Skin epidermis (tissue), 12 donors: ENCODE results near the gene SHROOM3.
A peak's percentile ranks its signal among the peaks of the same experiment; 100 is the strongest.
"Not testable (repeated sequence)": the region's sequence is repeated elsewhere in the genome, so short reads cannot be mapped to it uniquely, and the experiment has no call there.

Experiments used
- H3K27ac ChIP-seq, 21 experiments: fragments of 200-600 bp; sonication (generic) in 11 of 21; one replicate each; pipeline ENCODE4 v1.5.0; 2020; ENCODE audit warnings: mild to moderate bottlenecking in 3 of 21, inconsistent platforms in 2 of 21, moderate library complexity in 2 of 21
- H3K4me3 ChIP-seq, 7 experiments: fragments of 200-600 bp; sonication (generic) in 2 of 7; one replicate each; pipeline ENCODE4 v1.5.0; 2020; ENCODE audit warnings: inconsistent platforms in 2 of 7, mild to moderate bottlenecking in 2 of 7, moderate library complexity in 1 of 7

The SHROOM3 gene

GRCh38 chr4:76434901-76435527 lies at the start of gene SHROOM3:
Gene SHROOM3, plus strand, starts transcription at chr4:76435229. Its CDS starts 824 bp downstream, at chr4:76436053.
- Histone ChIP-seq H3K4me3 (peak within 1 kb of the TSS in 1 of 7 experiments; percentile 10), H3K27ac (peak within 1 kb of the TSS in 5 of 21 experiments; percentile 6 to 30 (median 22))

- Histone ChIP-seq H3K27ac (no peak overlapping the region), H3K4me3 (no peak overlapping the region)
Measured at GRCh38 chr4:76385974-76386373, 49.1 kb upstream of the SHROOM3 start.

- no peak overlapping the region for H3K4me3 ChIP-seq
- H3K27ac ChIP-seq, result no peak overlapping the region
Measured at GRCh38 chr4:76386566-76387305, 48.3 kb upstream of the SHROOM3 start.

- no peak overlapping the region for H3K4me3 ChIP-seq
- no peak overlapping the region for H3K27ac ChIP-seq
Measured at GRCh38 chr4:76388160-76388908, 46.7 kb upstream of the SHROOM3 start.

- H3K4me3 ChIP-seq, result no peak overlapping the region
- H3K27ac ChIP-seq, result no peak overlapping the region
Measured at GRCh38 chr4:76401654-76402053, 33.4 kb upstream of the SHROOM3 start.

GRCh38 chr4:76406081-76406480 lies 28.9 kb upstream of the SHROOM3 start:
- Histone ChIP-seq H3K4me3 (no peak overlapping the region), H3K27ac (no peak overlapping the region)

- Histone ChIP-seq H3K27ac (no peak overlapping the region), H3K4me3 (no peak overlapping the region)
Measured at GRCh38 chr4:76407440-76408119, 27.4 kb upstream of the SHROOM3 start.

GRCh38 chr4:76410636-76411035 lies 24.4 kb upstream of the SHROOM3 start:
- no peak overlapping the region for H3K4me3 ChIP-seq
- no peak overlapping the region for H3K27ac ChIP-seq

GRCh38 chr4:76420188-76420761 lies 14.8 kb upstream of the SHROOM3 start:
- Histone ChIP-seq H3K27ac (peak overlapping the region in 1 of 21 experiments; percentile 45), H3K4me3 (peak overlapping the region in 3 of 7 experiments; percentile 44 to 48 (median 46))

- H3K27ac ChIP-seq, result peak within 1 kb of the TSS in 4 of 21 experiments; percentile 45 to 74 (median 61)
- peak within 1 kb of the TSS; percentile 27 to 48 (median 42) for H3K4me3 ChIP-seq
Measured at GRCh38 chr4:76420762-76421581, 14.1 kb upstream of the SHROOM3 start, which contains the start of gene CCDC158. Gene CCDC158, minus strand, starts transcription at chr4:76421141. Its CDS starts 17,934 bp downstream, at chr4:76403207.

- not testable (repeated sequence) for H3K27ac ChIP-seq, H3K4me3 ChIP-seq
Measured at GRCh38 chr4:76423159-76423558, 11.9 kb upstream of the SHROOM3 start.

GRCh38 chr4:76426272-76426671 lies 8.8 kb upstream of the SHROOM3 start:
- Histone ChIP-seq H3K4me3 (no peak overlapping the region), H3K27ac (no peak overlapping the region)

- H3K4me3 ChIP-seq, result no peak overlapping the region
- no peak overlapping the region for H3K27ac ChIP-seq
Measured at GRCh38 chr4:76429636-76430035, 5.4 kb upstream of the SHROOM3 start.

- Histone ChIP-seq H3K4me3 (no peak overlapping the region), H3K27ac (no peak overlapping the region)
Measured at GRCh38 chr4:76430519-76431388, 4.3 kb upstream of the SHROOM3 start.

- Histone ChIP-seq H3K4me3 (peak overlapping the region in 1 of 7 experiments; percentile 10), H3K27ac (peak overlapping the region in 5 of 21 experiments; percentile 6 to 30 (median 22))
Measured at GRCh38 chr4:76435528-76436319, 695 bp downstream of the SHROOM3 start.

GRCh38 chr4:76439491-76439890 lies 4.5 kb downstream of the SHROOM3 start:
- H3K4me3 ChIP-seq, result no peak overlapping the region

GRCh38 chr4:76441881-76442280 lies 6.9 kb downstream of the SHROOM3 start:
- H3K4me3 ChIP-seq, result no peak overlapping the region
- no peak overlapping the region for H3K27ac ChIP-seq

More at GRCh38 chr4:76439491-76439890, 4.5 kb downstream of the SHROOM3 start:
- no peak overlapping the region for H3K27ac ChIP-seq
